GM23338 (cell line): ENCODE data around the gene POLR1E.

Experiments
- CTCF ChIP-seq, 2 experiments: fragments of 200-600 bp in 1 of 2; sonication (generic) in 1 of 2; conservative IDR thresholded peaks; 2 replicates each; pipeline versions ENCODE4 v1.5.1 to v1.6.1; 2016 to 2017; ENCODE audit warnings: antibody characterized with exemption in 2 of 2, low read depth in 2 of 2, mild to moderate bottlenecking in 2 of 2, moderate library complexity in 1 of 2
- EZH2 ChIP-seq: fragments of 200-600 bp; sonication (generic); IDR thresholded peaks from one replicate; pipeline ENCODE4 v1.8.0; 2017; ENCODE audit warnings: antibody characterized with exemption, mild to moderate bottlenecking, low read depth; ENCODE audit not compliant: unreplicated experiment
- EZH2phosphoT487 ChIP-seq: fragments of 200-600 bp; sonication (generic); IDR thresholded peaks from one replicate; pipeline ENCODE4 v1.8.1; 2018; ENCODE audit warnings: antibody characterized with exemption; ENCODE audit not compliant: unreplicated experiment
- POLR2AphosphoS5 ChIP-seq: IDR thresholded peaks from 2 replicates; pipeline ENCODE4 v1.6.1; 2016; ENCODE audit warnings: antibody characterized with exemption, low read depth
- REST ChIP-seq: IDR thresholded peaks from one replicate; pipeline ENCODE4 v1.6.1; 2018; ENCODE audit warnings: antibody characterized with exemption; ENCODE audit not compliant: unreplicated experiment

DNA sequence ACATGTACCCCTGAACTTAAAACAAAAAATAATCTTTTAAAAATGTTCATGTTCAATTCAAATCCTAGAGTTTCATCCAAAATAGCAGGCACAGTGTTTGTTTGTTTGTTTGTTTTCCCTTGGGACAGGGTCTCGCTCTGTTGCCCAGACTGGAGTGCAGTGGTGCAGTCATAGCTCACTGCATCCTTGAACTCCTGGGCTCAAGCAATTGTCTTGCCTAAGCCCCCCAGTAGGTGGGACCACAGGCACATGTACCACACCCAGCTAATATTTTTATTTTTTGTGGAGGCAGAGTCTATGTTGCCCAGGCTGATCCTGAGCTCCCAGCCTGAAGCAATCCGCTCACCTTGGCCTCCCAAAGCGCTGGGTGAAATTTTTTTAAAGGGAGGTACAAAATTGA lies 5.0 kb upstream of the POLR1E start:
- no peak for TF ChIP-seq EZH2
- no peak for TF ChIP-seq EZH2phosphoT487
- TF ChIP-seq CTCF (conservative IDR thresholded peaks at IDR 0.05; ENCODE audit: low read depth in 2 of 2), result peak; percentile 17 to 24; a peak in 2 of 4 replicates
- no peak for TF ChIP-seq REST
- no peak for TF ChIP-seq POLR2AphosphoS5
